Smooth muscle cell (in vitro differentiated cells): ENCODE results near the gene TAF4. TPM values are rescaled to one million over a fixed set of nuclear protein-coding genes. Genes with fewer than 3 reads are reported as not detected.

Source experiments
- DNase-seq: peaks from one replicate; lab custom pipeline; 2025; ENCODE audit not compliant: unreplicated experiment; lab: John Stamatoyannopoulos, UW
- H2AFZ ChIP-seq: fragments of 200-600 bp; sonication (generic); 2 replicates; pipeline ENCODE4 v1.6.0; 2016; ENCODE audit warnings: antibody characterized with exemption, low read depth, mild to moderate bottlenecking
- H3F3A ChIP-seq: fragments of 200-600 bp; sonication (generic); 2 replicates; pipeline ENCODE4 v1.6.0; 2017; ENCODE audit warnings: antibody characterized with exemption, low read depth
- H3K27ac ChIP-seq: fragments of 200-600 bp; sonication (generic); 2 replicates; pipeline ENCODE4 v1.5.1; 2016; ENCODE audit warnings: low read depth, mild to moderate bottlenecking
- H3K27me3 ChIP-seq: fragments of 200-600 bp; sonication (generic); 2 replicates; pipeline ENCODE4 v1.6.1; 2016; ENCODE audit warnings: low read depth, mild to moderate bottlenecking
- H3K36me3 ChIP-seq: fragments of 200-600 bp; sonication (generic); 2 replicates; pipeline ENCODE4 v1.5.1; 2016; ENCODE audit warnings: low read depth
- H3K4me1 ChIP-seq: fragments of 200-600 bp; sonication (generic); 2 replicates; pipeline ENCODE4 v1.5.1; 2016; ENCODE audit warnings: low read depth
- H3K4me2 ChIP-seq: fragments of 200-600 bp; sonication (generic); 2 replicates; pipeline ENCODE4 v1.6.0; 2016; ENCODE audit warnings: mild to moderate bottlenecking
- H3K4me3 ChIP-seq: fragments of 200-600 bp; sonication (generic); 2 replicates; pipeline ENCODE4 v1.5.1; 2016; ENCODE audit warnings: mild to moderate bottlenecking
- H3K79me2 ChIP-seq: fragments of 200-600 bp; sonication (generic); 2 replicates; pipeline ENCODE4 v1.6.0; 2016; ENCODE audit warnings: low read depth, mild to moderate bottlenecking
- H3K9ac ChIP-seq: fragments of 200-600 bp; sonication (generic); 2 replicates; pipeline ENCODE4 v1.6.0; 2016; ENCODE audit warnings: low read depth
- H3K9me3 ChIP-seq: fragments of 200-600 bp; sonication (generic); replicated peaks from 2 replicates; pipeline ENCODE4 v1.5.1; 2016; ENCODE audit warnings: low read depth
- H4K20me1 ChIP-seq: fragments of 200-600 bp; sonication (generic); 2 replicates; pipeline ENCODE4 v1.6.0; 2016; ENCODE audit warnings: low read depth
- CTCF ChIP-seq: fragments of 200-600 bp; sonication (generic); IDR thresholded peaks from 2 replicates; pipeline ENCODE4 v1.5.1; 2017; ENCODE audit warnings: borderline replicate concordance, mild to moderate bottlenecking, antibody characterized with exemption; ENCODE audit not compliant: insufficient read depth, poor library complexity, severe bottlenecking
- WGBS: methylation state at CpG from one replicate; pipeline ENCODE4 v1.1.7; 2016; ENCODE audit warnings: low lambda C conversion rate; 5-methylcytosine and 5-hydroxymethylcytosine counted together
- polyA plus RNA-seq: library from polyadenylated mRNA; unstranded; fragments of >200 nt; fragmentation: Nextera tagmentation; extraction: Ambion mirVana; gene quantifications from 2 replicates; pipeline ENCODE4 v1.2.1, GENCODE V29; 2016
- total RNA-seq: library from RNA; depleted of rRNA; stranded (reverse); fragments of >200 nt; gene quantifications from 2 replicates; pipeline ENCODE4 v1.2.3, GENCODE V29; 2014

TAF4 gene
- total and polyA plus RNA-seq, 2 experiments from 2014 or later, result 0.67 to 8.5 TPM

- 94% methylated on average over 12 of the region's 12 CpGs for WGBS
- no peak for DNase-seq
- H3K9ac ChIP-seq, result no peak overlapping the region
Observed at GRCh38 chr20:61929561-61929960, 136.1 kb downstream of the TAF4 start.

GRCh38 chr20:61927826-61928541 lies 137.7 kb downstream of the TAF4 start:
- H3K4me3 ChIP-seq, result no peak overlapping the region
- no peak overlapping the region for H3K27ac ChIP-seq
- H3F3A ChIP-seq, result no peaks in the 10 kb centered on the region
- no peak for DNase-seq
- no peaks in the 10 kb centered on the region for H3K4me1 ChIP-seq
- H3K79me2 ChIP-seq, result no peaks in the 10 kb centered on the region
- H3K4me2 ChIP-seq, result no peak overlapping the region
- H3K9ac ChIP-seq, result no peak overlapping the region
- no peak for TF ChIP-seq CTCF
- 92% methylated on average over 43 of the region's 43 CpGs for WGBS
- no peaks in the 10 kb centered on the region for H4K20me1 ChIP-seq
- H2AFZ ChIP-seq, result no peak overlapping the region
- no peaks in the 10 kb centered on the region for H3K36me3 ChIP-seq
- no peaks in the 10 kb centered on the region for H3K9me3 ChIP-seq
- H3K27me3 ChIP-seq, result no peaks in the 10 kb centered on the region

More at GRCh38 chr20:61929561-61929960, 136.1 kb downstream of the TAF4 start:
- Histone ChIP-seq H2AFZ (no peak overlapping the region), H4K20me1 (no peaks in the 10 kb centered on the region), H3K36me3 (no peaks in the 10 kb centered on the region), H3K79me2 (no peaks in the 10 kb centered on the region), H3K27me3 (no peaks in the 10 kb centered on the region), H3K4me2 (no peak overlapping the region), H3F3A (no peaks in the 10 kb centered on the region), H3K4me3 (no peak overlapping the region), H3K27ac (no peak overlapping the region), H3K9me3 (no peaks in the 10 kb centered on the region), H3K4me1 (no peaks in the 10 kb centered on the region)
- no peak for TF ChIP-seq CTCF

GRCh38 chr20:61927193-61927825 lies 138.4 kb downstream of the TAF4 start:
- Histone ChIP-seq H3K9ac (no peak overlapping the region), H3K9me3 (no peaks in the 10 kb centered on the region), H3K4me1 (no peaks in the 10 kb centered on the region), H3F3A (no peaks in the 10 kb centered on the region), H3K27ac (no peak overlapping the region), H3K36me3 (no peaks in the 10 kb centered on the region), H4K20me1 (no peaks in the 10 kb centered on the region), H3K4me3 (no peak overlapping the region), H2AFZ (no peak overlapping the region), H3K4me2 (no peak overlapping the region), H3K27me3 (no peaks in the 10 kb centered on the region), H3K79me2 (no peaks in the 10 kb centered on the region)
- TF ChIP-seq CTCF, result no peak
- no peak for DNase-seq
- 91% methylated on average over 21 of the region's 21 CpGs for WGBS
